IMR-90 (cell line): Measurements from ENCODE around the gene CAPN10. TPM values are rescaled to one million over a fixed set of nuclear protein-coding genes. Genes with fewer than 3 reads are reported as not detected.

Source experiments
- ATAC-seq: fragments of 200-7000 bp; cut with Tn5 transposase; 2 replicates; pipeline ENCODE4 v1.9.1; 2020; ENCODE audit warnings: low read depth, mild to moderate bottlenecking, moderate library complexity
- BruUV-seq: library from RNA; stranded (reverse); fragments of 400-500 nt; replicated peaks from 2 replicates; lab custom pipeline; 2021; lab: Mats Ljungman, UMichigan
- CTCF ChIA-PET: fragments of 300-600 bp; formaldehyde crosslinking; extraction: SDS; loops from one replicate; lab custom pipeline; 2021; ENCODE audit warnings: antibody characterized with exemption; lab: Yijun Ruan, JAX
- POLR2A ChIA-PET: fragments of 300-600 bp; sonication (Branson Sonifier 250); formaldehyde crosslinking; loops from one replicate; lab custom pipeline; 2022; ENCODE audit warnings: antibody characterized with exemption; ENCODE audit not compliant: unreplicated experiment; lab: Charles Lee
- DNase-seq: peaks from one replicate; pipeline ENCODE4 v3.0.0; 2013
- H2AFZ ChIP-seq: replicated peaks from 2 replicates; pipeline ENCODE3; 2013; ENCODE audit warnings: low read length, mild to moderate bottlenecking; ENCODE audit not compliant: poor library complexity
- H2AK5ac ChIP-seq: 2 replicates; pipeline ENCODE4 v1.6.1; 2013; ENCODE audit warnings: low read depth, low read length, inconsistent platforms
- H2AK9ac ChIP-seq: replicated peaks from 2 replicates; pipeline ENCODE3; 2013; ENCODE audit warnings: mild to moderate bottlenecking, low read depth, low read length, moderate library complexity; ENCODE audit not compliant: poor library complexity
- H2BK120ac ChIP-seq: 2 replicates; pipeline ENCODE4 v1.6.1; 2013; ENCODE audit warnings: low read depth, low read length, inconsistent platforms
- H2BK15ac ChIP-seq: 3 replicates; pipeline ENCODE4 v1.6.1; 2013; ENCODE audit warnings: low read depth, low read length, inconsistent platforms
- H2BK20ac ChIP-seq: 2 replicates; pipeline ENCODE4 v1.6.1; 2013; ENCODE audit warnings: low read depth, mild to moderate bottlenecking, inconsistent platforms, low read length, moderate library complexity
- H2BK5ac ChIP-seq: 2 replicates; pipeline ENCODE4 v1.6.1; 2013; ENCODE audit warnings: mild to moderate bottlenecking, low read depth, low read length, inconsistent platforms; ENCODE audit not compliant: poor library complexity, severe bottlenecking
- H3K14ac ChIP-seq: replicated peaks from 2 replicates; pipeline ENCODE4 v1.6.1; 2013; ENCODE audit warnings: low read depth, low read length, inconsistent platforms
- H3K18ac ChIP-seq: 2 replicates; pipeline ENCODE4 v1.6.1; 2013; ENCODE audit warnings: low read depth, low read length, control low read depth
- H3K23ac ChIP-seq: 2 replicates; pipeline ENCODE4 v1.6.1; 2013; ENCODE audit warnings: low read depth, low read length, inconsistent platforms
- H3K27ac ChIP-seq: 2 replicates; pipeline ENCODE4 v1.5.1; 2013; ENCODE audit warnings: mild to moderate bottlenecking, control low read depth, low read length; ENCODE audit not compliant: insufficient read depth
- H3K27me3 ChIP-seq: 2 replicates; pipeline ENCODE4 v1.6.1; 2013; ENCODE audit warnings: low read length; ENCODE audit not compliant: control insufficient read depth, insufficient read depth
- H3K36me3 ChIP-seq: 2 replicates; pipeline ENCODE4 v1.6.1; 2013; ENCODE audit warnings: low read length, mixed read lengths; ENCODE audit not compliant: control insufficient read depth, insufficient read depth
- H3K4ac ChIP-seq: 2 replicates; pipeline ENCODE4 v1.6.1; 2013; ENCODE audit warnings: low read depth, low read length, inconsistent platforms
- H3K4me1 ChIP-seq: 2 replicates; pipeline ENCODE4 v1.6.1; 2013; ENCODE audit warnings: low read length, mixed read lengths; ENCODE audit not compliant: control insufficient read depth, insufficient read depth
- H3K4me2 ChIP-seq: 2 replicates; pipeline ENCODE4 v1.6.1; 2013; ENCODE audit warnings: low read depth, mild to moderate bottlenecking, control low read depth, low read length, moderate library complexity
- H3K4me3 ChIP-seq: 2 replicates; pipeline ENCODE4 v1.5.1; 2013; ENCODE audit warnings: low read depth, mild to moderate bottlenecking, control low read depth, low read length, moderate library complexity; ENCODE audit not compliant: insufficient read depth
- H3K56ac ChIP-seq: 2 replicates; pipeline ENCODE4 v1.6.1; 2013; ENCODE audit warnings: low read length, inconsistent platforms; ENCODE audit not compliant: insufficient read depth; ENCODE audit errors: extremely low read depth
- H3K79me1 ChIP-seq, 2 experiments: 2 replicates each; pipeline ENCODE4 v1.6.1; 2013; ENCODE audit warnings: low read length in 2 of 2, inconsistent platforms in 1 of 2, low read depth in 1 of 2
- H3K9ac ChIP-seq: 2 replicates; pipeline ENCODE4 v1.6.1; 2013; ENCODE audit warnings: low read depth, low read length, control low read depth
- H3K9me1 ChIP-seq: 2 replicates; pipeline ENCODE4 v1.6.1; 2013; ENCODE audit warnings: low read length, inconsistent platforms; ENCODE audit not compliant: insufficient read depth
- H3K9me3 ChIP-seq: 2 replicates; pipeline ENCODE4 v1.6.1; 2013; ENCODE audit warnings: low read length; ENCODE audit not compliant: control insufficient read depth, insufficient read depth
- H4K20me1 ChIP-seq: 2 replicates; pipeline ENCODE4 v1.6.1; 2013; ENCODE audit warnings: low read length, inconsistent platforms; ENCODE audit not compliant: insufficient read depth
- H4K5ac ChIP-seq: 2 replicates; pipeline ENCODE4 v1.6.1; 2013; ENCODE audit warnings: mild to moderate bottlenecking, low read depth, low read length, control low read depth
- H4K8ac ChIP-seq, 2 experiments: 2 replicates each; pipeline ENCODE4 v1.6.1; 2013; ENCODE audit warnings: low read depth in 2 of 2, low read length in 2 of 2, control low read depth in 1 of 2, inconsistent platforms in 1 of 2
- H4K91ac ChIP-seq: 2 replicates; pipeline ENCODE4 v1.6.1; 2013; ENCODE audit warnings: low read depth, low read length, inconsistent platforms; ENCODE audit not compliant: insufficient read depth
- BHLHE40 ChIP-seq: fragments of 150-350 bp; IDR thresholded peaks from 2 replicates; pipeline ENCODE4 v1.6.1; 2016; ENCODE audit warnings: mild to moderate bottlenecking, low read depth, low read length
- CEBPB ChIP-seq: IDR thresholded peaks from 2 replicates; pipeline ENCODE4 v1.6.1; 2012; ENCODE audit warnings: low read depth, low read length, improper control_type of control experiment
- CHD1 ChIP-seq: IDR thresholded peaks from 2 replicates; pipeline ENCODE4 v1.6.1; 2012; ENCODE audit warnings: low read depth, low read length, improper control_type of control experiment
- CTCF ChIP-seq: conservative IDR thresholded peaks from 2 replicates; pipeline ENCODE4 v1.5.1; 2012; ENCODE audit warnings: mild to moderate bottlenecking, low read depth, low read length, improper control_type of control experiment
- MAFK ChIP-seq: IDR thresholded peaks from 2 replicates; pipeline ENCODE4 v1.6.1; 2012; ENCODE audit warnings: low read depth, low read length, improper control_type of control experiment
- MAZ ChIP-seq: IDR thresholded peaks from 2 replicates; pipeline ENCODE4 v1.6.1; 2012; ENCODE audit warnings: low read depth, mild to moderate bottlenecking, low read length, improper control_type of control experiment, moderate library complexity, borderline replicate concordance
- NFE2L2 ChIP-seq: fragments of 150-350 bp; IDR thresholded peaks from 2 replicates; pipeline ENCODE4 v1.6.1; 2016; ENCODE audit warnings: low read depth, mild to moderate bottlenecking, low read length
- RAD21 ChIP-seq: IDR thresholded peaks from 2 replicates; pipeline ENCODE4 v1.6.1; 2012; ENCODE audit warnings: low read length, improper control_type of control experiment
- RCOR1 ChIP-seq: IDR thresholded peaks from 2 replicates; pipeline ENCODE4 v1.6.1; 2012; ENCODE audit warnings: mild to moderate bottlenecking, low read length, improper control_type of control experiment; ENCODE audit not compliant: insufficient replicate concordance
- RFX5 ChIP-seq: IDR thresholded peaks from 2 replicates; pipeline ENCODE4 v1.8.0; 2012; ENCODE audit warnings: low read depth, mild to moderate bottlenecking, low read length, moderate library complexity
- WGBS, 2 experiments: methylation state at CpG; one replicate each; pipeline versions ENCODE4 v1.1.5 to v1.1.7; 2013; ENCODE audit warnings: missing lambda C conversion rate in 2 of 2; ENCODE audit not compliant: insufficient read length in 1 of 2; ENCODE audit errors: extremely low coverage in 2 of 2; 5-methylcytosine and 5-hydroxymethylcytosine counted together
- dilution Hi-C: fragments of 300-500 bp; cut with HindIII; formaldehyde crosslinking; loops from one replicate; pipeline ENCODE4 v1.14.3; 2018; ENCODE audit warnings: low sequenced_read_pairs; ENCODE audit not compliant: unreplicated experiment
- in situ Hi-C: fragments of 300-500 bp; cut with MboI; formaldehyde crosslinking; loops from 3 replicates; pipeline ENCODE4 v1.14.3; 2019; ENCODE audit warnings: low sequenced_read_pairs, inconsistent platforms, mixed read lengths
- intact Hi-C: fragments of 100-400 bp; cut with micrococcal nuclease; formaldehyde crosslinking; loops from 2 replicates; pipeline ENCODE4 v1.10.0; 2022
- polyA plus RNA-seq, 3 experiments: library from polyadenylated mRNA; depleted of rRNA; stranded (reverse); fragments of >200 nt; gene quantifications; 2 replicates each; pipeline ENCODE4 v1.2.3, GENCODE V29; 2012; ENCODE audit warnings: low replicate concordance in 1 of 3
- total RNA-seq: library from RNA; depleted of rRNA; stranded (reverse); fragments of >200 nt; gene quantifications from 2 replicates; pipeline ENCODE4 v1.2.3, GENCODE V29; 2012
- TF ChIP-seq, protein P1 (sequence below): fragments of 150-350 bp; IDR thresholded peaks from 2 replicates; pipeline ENCODE4 v1.6.1; 2016; ENCODE audit warnings: low read depth, mild to moderate bottlenecking, low read length, moderate library complexity, borderline replicate concordance
- TF ChIP-seq, protein P2 (sequence below): fragments of 150-350 bp; IDR thresholded peaks from 2 replicates; pipeline ENCODE4 v1.6.1; 2017; ENCODE audit warnings: mild to moderate bottlenecking, antibody characterized with exemption, low read length, low read depth

The CAPN10 gene
- total and polyA plus RNA-seq, 2 of the 4 experiments (the other 2 are of a cell fraction), result 6.3 to 20.9 TPM

GRCh38 chr2:240555541-240556250 is 30.8 kb upstream of the CAPN10 start:
- BruUV-seq, result no TSS peak
- intact Hi-C loops, result no loop called here
- WGBS, 2 experiments, result 100% methylated on average over 5 of the region's 16 CpGs; no CpG with 5 or more reads in 1 of the 2 experiments

More at GRCh38 chr2:240555541-240556250, 30.8 kb upstream of the CAPN10 start:
- no peak overlapping the region for H2AK9ac ChIP-seq
- H2BK20ac ChIP-seq, result no peak overlapping the region
- ATAC-seq (no peak), DNase-seq (no peak)
- no peak overlapping the region for H2BK120ac ChIP-seq
- peaks cover 5% of the 10 kb centered on the region for H3K4me1 ChIP-seq
- no peak overlapping the region for H3K4me3 ChIP-seq
- no peak overlapping the region for H3K4ac ChIP-seq
- POLR2A ChIA-PET, result no interaction called here
- peaks cover 26% of the 10 kb centered on the region for H3K9me1 ChIP-seq
- no peak overlapping the region for H3K18ac ChIP-seq
- peaks cover 26% of the 10 kb centered on the region for H4K20me1 ChIP-seq
- no peaks in the 10 kb centered on the region for H3K9me3 ChIP-seq
- H3K23ac ChIP-seq, result no peak overlapping the region
- no peak overlapping the region for H2AFZ ChIP-seq
- no peak overlapping the region for H4K5ac ChIP-seq
- H3K79me1 ChIP-seq, result peaks cover 29 to 58% of the 10 kb centered on the region in 2 experiments
- H3K27ac ChIP-seq, result no peak overlapping the region
- no peaks in the 10 kb centered on the region for H3K27me3 ChIP-seq
- no peak overlapping the region for H3K56ac ChIP-seq
- H2BK5ac ChIP-seq, result no peak overlapping the region
- no peak overlapping the region for H4K8ac ChIP-seq
- H3K4me2 ChIP-seq, result no peak overlapping the region
- H2AK5ac ChIP-seq, result no peak overlapping the region
- no peak overlapping the region for H2BK15ac ChIP-seq
- TF ChIP-seq RFX5 (no peak), RAD21 (no peak), NFE2L2 (no peak), MAFK (no peak), CEBPB (no peak), MAZ (no peak), BHLHE40 (no peak), CHD1 (no peak), CTCF (no peak), RCOR1 (no peak)
- TF ChIP-seq, protein P1, sequence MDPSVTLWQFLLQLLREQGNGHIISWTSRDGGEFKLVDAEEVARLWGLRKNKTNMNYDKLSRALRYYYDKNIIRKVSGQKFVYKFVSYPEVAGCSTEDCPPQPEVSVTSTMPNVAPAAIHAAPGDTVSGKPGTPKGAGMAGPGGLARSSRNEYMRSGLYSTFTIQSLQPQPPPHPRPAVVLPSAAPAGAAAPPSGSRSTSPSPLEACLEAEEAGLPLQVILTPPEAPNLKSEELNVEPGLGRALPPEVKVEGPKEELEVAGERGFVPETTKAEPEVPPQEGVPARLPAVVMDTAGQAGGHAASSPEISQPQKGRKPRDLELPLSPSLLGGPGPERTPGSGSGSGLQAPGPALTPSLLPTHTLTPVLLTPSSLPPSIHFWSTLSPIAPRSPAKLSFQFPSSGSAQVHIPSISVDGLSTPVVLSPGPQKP, result no peak
- TF ChIP-seq, protein P2, sequence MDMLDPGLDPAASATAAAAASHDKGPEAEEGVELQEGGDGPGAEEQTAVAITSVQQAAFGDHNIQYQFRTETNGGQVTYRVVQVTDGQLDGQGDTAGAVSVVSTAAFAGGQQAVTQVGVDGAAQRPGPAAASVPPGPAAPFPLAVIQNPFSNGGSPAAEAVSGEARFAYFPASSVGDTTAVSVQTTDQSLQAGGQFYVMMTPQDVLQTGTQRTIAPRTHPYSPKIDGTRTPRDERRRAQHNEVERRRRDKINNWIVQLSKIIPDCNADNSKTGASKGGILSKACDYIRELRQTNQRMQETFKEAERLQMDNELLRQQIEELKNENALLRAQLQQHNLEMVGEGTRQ, result no peak
- H3K9ac ChIP-seq, result no peak overlapping the region
- dilution Hi-C loops (no loop called here), in situ Hi-C loops (no loop called here)
- H3K36me3 ChIP-seq, result peaks cover 12% of the 10 kb centered on the region
- CTCF ChIA-PET, result no interaction called here
- no peak overlapping the region for H3K14ac ChIP-seq
- no peak overlapping the region for H4K91ac ChIP-seq
